ENCODE results near the gene KIF22. TPM values are rescaled to one million over a fixed set of nuclear protein-coding genes. Genes with fewer than 3 reads are reported as not detected.
A peak's percentile ranks its signal among the peaks of the same experiment; 100 is the strongest.

The KIF22 gene
- polyA plus RNA-seq, 3 donors: 22.0 to 46.2 (median 28.9) TPM

- peaks cover 0 to 9% (median 0%) of the 10 kb centered on the region in 3 donors for H3K27me3 Mint-ChIP-seq (ENCODE audit: low read depth in 3 of 3)
- Histone ChIP-seq H3K79me2 (ENCODE audit: insufficient read depth, low read length) (no peaks in the 10 kb centered on the region), H3K4me1 (ENCODE audit: control insufficient read depth in 1 of 2, insufficient read depth in 2 of 2, low read length in 2 of 2) (peaks cover 5 to 7% of the 10 kb centered on the region in 2 donors), H3K27ac (ENCODE audit: low read depth in 1 of 2, low read length in 2 of 2) (no peak overlapping the region), H3K4me2 (replicated peaks; ENCODE audit: extremely low read depth, low read length, poor library complexity, severe bottlenecking) (no peak overlapping the region), H2AFZ (ENCODE audit: insufficient read depth, low read depth, low read length, poor library complexity, severe bottlenecking) (no peak overlapping the region), H3K27me3 (ENCODE audit: control insufficient read depth in 2 of 2, insufficient read depth in 2 of 2, low read length in 2 of 2) (no peaks in the 10 kb centered on the region), H3K9ac (ENCODE audit: insufficient read depth, low read length, poor library complexity, severe bottlenecking) (no peak overlapping the region), H3K36me3 (replicated peaks in 1 of 2; ENCODE audit: control insufficient read depth in 1 of 2, insufficient read depth in 2 of 2, low read length in 2 of 2) (no peaks in the 10 kb centered on the region), H3K9me3 (replicated peaks in 1 of 2; ENCODE audit: control insufficient read depth in 1 of 2, insufficient read depth in 1 of 2, low read length in 2 of 2) (no peaks in the 10 kb centered on the region), H3K4me3 (replicated peaks in 1 of 3; ENCODE audit: low read depth in 2 of 3, low read length in 3 of 3) (no peak overlapping the region), H4K20me1 (ENCODE audit: insufficient read depth, low read length) (no peaks in the 10 kb centered on the region)
- DNase-seq: no peak
- H3K27ac Mint-ChIP-seq: peak overlapping the region in 1 of 7 donors; percentile 86
- peaks cover 10% of the 10 kb centered on the region for H3K4me1 Mint-ChIP-seq
- 85% methylated on average over 9 of the region's 15 CpGs for WGBS (ENCODE audit: insufficient coverage)
- H3K36me3 Mint-ChIP-seq: no peaks in the 10 kb centered on the region
- TF ChIP-seq, protein P1, sequence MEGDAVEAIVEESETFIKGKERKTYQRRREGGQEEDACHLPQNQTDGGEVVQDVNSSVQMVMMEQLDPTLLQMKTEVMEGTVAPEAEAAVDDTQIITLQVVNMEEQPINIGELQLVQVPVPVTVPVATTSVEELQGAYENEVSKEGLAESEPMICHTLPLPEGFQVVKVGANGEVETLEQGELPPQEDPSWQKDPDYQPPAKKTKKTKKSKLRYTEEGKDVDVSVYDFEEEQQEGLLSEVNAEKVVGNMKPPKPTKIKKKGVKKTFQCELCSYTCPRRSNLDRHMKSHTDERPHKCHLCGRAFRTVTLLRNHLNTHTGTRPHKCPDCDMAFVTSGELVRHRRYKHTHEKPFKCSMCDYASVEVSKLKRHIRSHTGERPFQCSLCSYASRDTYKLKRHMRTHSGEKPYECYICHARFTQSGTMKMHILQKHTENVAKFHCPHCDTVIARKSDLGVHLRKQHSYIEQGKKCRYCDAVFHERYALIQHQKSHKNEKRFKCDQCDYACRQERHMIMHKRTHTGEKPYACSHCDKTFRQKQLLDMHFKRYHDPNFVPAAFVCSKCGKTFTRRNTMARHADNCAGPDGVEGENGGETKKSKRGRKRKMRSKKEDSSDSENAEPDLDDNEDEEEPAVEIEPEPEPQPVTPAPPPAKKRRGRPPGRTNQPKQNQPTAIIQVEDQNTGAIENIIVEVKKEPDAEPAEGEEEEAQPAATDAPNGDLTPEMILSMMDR (IDR thresholded peaks at IDR 0.05): no peak
- intact Hi-C loops (cut with micrococcal nuclease): loop anchor here in 1 of 2 donors (10.0 kb wide), 1 partner anchor 51 kb away; no protein-coding TSS in a partner anchor
- no peaks in the 10 kb centered on the region for H3K9me3 Mint-ChIP-seq
- no peak overlapping the region for H3K4me3 Mint-ChIP-seq
Observed at GRCh38 chr16:29765167-29766032, 25.2 kb upstream of the KIF22 start.

- Mint-ChIP-seq H3K4me1 (peaks cover 20% of the 10 kb centered on the region), H3K4me3 (no peak overlapping the region), H3K27me3 (ENCODE audit: low read depth in 3 of 3) (peaks cover 0 to 6% (median 0%) of the 10 kb centered on the region in 3 donors), H3K36me3 (no peaks in the 10 kb centered on the region), H3K27ac (no peak overlapping the region), H3K9me3 (no peaks in the 10 kb centered on the region)
- H3K9me3 ChIP-seq (replicated peaks in 1 of 2; ENCODE audit: control insufficient read depth in 1 of 2, insufficient read depth in 1 of 2, low read length in 2 of 2): no peaks in the 10 kb centered on the region
- H3K4me1 ChIP-seq (ENCODE audit: control insufficient read depth in 1 of 2, insufficient read depth in 2 of 2, low read length in 2 of 2): peaks cover 13 to 17% of the 10 kb centered on the region in 2 donors
- no peak for DNase-seq
- TF ChIP-seq, protein P1 (IDR thresholded peaks at IDR 0.05): no peak
- no peak overlapping the region for H3K9ac ChIP-seq (ENCODE audit: insufficient read depth, low read length, poor library complexity, severe bottlenecking)
- no CpG with 5 or more reads among the region's 3 CpGs for whole genome bisulfite sequencing (ENCODE audit: insufficient coverage)
- intact Hi-C loops (cut with micrococcal nuclease): loop anchor here in 1 of 2 donors (10.0 kb wide), 1 partner anchor 52 kb away; no protein-coding TSS in a partner anchor
- H3K4me3 ChIP-seq (replicated peaks in 1 of 3; ENCODE audit: low read depth in 2 of 3, low read length in 3 of 3): no peak overlapping the region
- H2AFZ ChIP-seq (ENCODE audit: insufficient read depth, low read depth, low read length, poor library complexity, severe bottlenecking): no peak overlapping the region
- no peaks in the 10 kb centered on the region for H4K20me1 ChIP-seq (ENCODE audit: insufficient read depth, low read length)
- H3K36me3 ChIP-seq (replicated peaks in 1 of 2; ENCODE audit: control insufficient read depth in 1 of 2, insufficient read depth in 2 of 2, low read length in 2 of 2): no peaks in the 10 kb centered on the region
- H3K79me2 ChIP-seq (ENCODE audit: insufficient read depth, low read length): no peaks in the 10 kb centered on the region
- H3K27ac ChIP-seq (ENCODE audit: low read depth in 1 of 2, low read length in 2 of 2): no peak overlapping the region
- no peaks in the 10 kb centered on the region for H3K27me3 ChIP-seq (ENCODE audit: control insufficient read depth in 2 of 2, insufficient read depth in 2 of 2, low read length in 2 of 2)
- H3K4me2 ChIP-seq (replicated peaks; ENCODE audit: extremely low read depth, low read length, poor library complexity, severe bottlenecking): no peak overlapping the region
Observed at GRCh38 chr16:29766571-29766970, 24.0 kb upstream of the KIF22 start.
